ENCODE data around the gene PSMB7. TPM values are rescaled to one million over a fixed set of nuclear protein-coding genes. Genes with fewer than 3 reads are reported as not detected.

The PSMB7 gene
- total and polyA plus RNA-seq, 2 of the 8 experiments (the other 6 are each of a cell fraction or from before 2014, with no cell fraction given): 222 to 357 TPM

- 98% methylated on average over 7 of the region's 7 CpGs; no CpG with 5 or more reads in 1 of the 2 experiments for WGBS, 2 experiments (ENCODE audit: extremely low coverage in 1 of 2, insufficient coverage in 1 of 2, insufficient read length in 1 of 2, insufficient replicate concordance in 2 of 2, low coverage in 1 of 2, low lambda C conversion rate in 2 of 2, missing lambda C conversion rate in 1 of 2)
- H3K4me1 ChIP-seq (replicated peaks in 1 of 4; ENCODE audit: control insufficient read depth in 3 of 4, insufficient read depth in 4 of 4, low read length in 3 of 4): peaks cover 0 to 4% (median 0%) of the 10 kb centered on the region in 4 experiments; a peak in 1 of 7 replicates
- peaks cover 6 to 22% of the 10 kb centered on the region in 2 experiments for H4K20me1 ChIP-seq (replicated peaks in 1 of 2; ENCODE audit: control insufficient read depth in 1 of 2, insufficient read depth in 2 of 2, low read length in 2 of 2)
- peaks cover 9 to 37% (median 18%) of the 10 kb centered on the region in 4 experiments for H3K36me3 ChIP-seq (ENCODE audit: control insufficient read depth in 2 of 4, insufficient read depth in 4 of 4, low read length in 3 of 4)
- H3K23me2 ChIP-seq (ENCODE audit: low read depth, low read length): no peaks in the 10 kb centered on the region
- no peak overlapping the region for H3K4me3 ChIP-seq (ENCODE audit: extremely low read depth in 1 of 4, insufficient read depth in 2 of 4, low read depth in 3 of 4, low read length in 4 of 4)
- no peaks in the 10 kb centered on the region for H3K9me3 ChIP-seq (ENCODE audit: insufficient read depth in 2 of 2, low read depth in 1 of 2, low read length in 1 of 2)
- no peak overlapping the region for H3K27ac ChIP-seq (ENCODE audit: low read depth, low read length)
- no peak overlapping the region for H3K14ac ChIP-seq (ENCODE audit: insufficient read length)
- no peak overlapping the region for H3K56ac ChIP-seq (replicated peaks; ENCODE audit: insufficient read length, low read depth, low read length)
- no peak overlapping the region for H3K4ac ChIP-seq (replicated peaks; ENCODE audit: insufficient read length, low read depth, low read length)
- H4K8ac ChIP-seq (ENCODE audit: extremely low read depth, insufficient read depth, low read length): no peak overlapping the region
- H3K4me2 ChIP-seq (ENCODE audit: insufficient read depth in 1 of 2, low read depth in 2 of 2, low read length in 2 of 2): no peak overlapping the region
- H3K9ac ChIP-seq (replicated peaks in 1 of 4; ENCODE audit: extremely low read depth in 1 of 4, low read depth in 3 of 4, low read length in 3 of 4): no peak overlapping the region
- no peak for FAIRE-seq
- H2BK5ac ChIP-seq (ENCODE audit: low read depth, low read length): no peak overlapping the region
- H2BK120ac ChIP-seq (replicated peaks; ENCODE audit: low read depth, low read length): no peak overlapping the region
- no peak for DNase-seq (ENCODE audit: low read depth in 1 of 2, low spot score in 2 of 2)
- no peak overlapping the region for H3K23ac ChIP-seq (ENCODE audit: insufficient read length)
- no peak overlapping the region for H2BK12ac ChIP-seq (ENCODE audit: low read depth, low read length)
- no peak overlapping the region for H4K91ac ChIP-seq (replicated peaks; ENCODE audit: insufficient read length, low read length)
- POLR2A ChIA-PET (ENCODE audit: partially characterized antibody): no interaction called here
- no peak overlapping the region for H2AK5ac ChIP-seq (ENCODE audit: low read depth, low read length)
- H2BK15ac ChIP-seq (ENCODE audit: low read length): no peak overlapping the region
- CTCF ChIA-PET (ENCODE audit: partially characterized antibody): interaction anchor here (1.4 to 1.7 kb wide), 2 partner anchors 8 to 37 kb away, joined by 4 read pairs; no protein-coding TSS in a partner anchor
- no peak overlapping the region for H2BK20ac ChIP-seq (ENCODE audit: low read length)
- H3K79me1 ChIP-seq (ENCODE audit: low read depth, low read length): peaks cover 10% of the 10 kb centered on the region; the same call in 1 of the 2 replicates
- no peak for TF ChIP-seq TAF7 (optimal IDR thresholded peaks at IDR 0.05; ENCODE audit: borderline replicate concordance, low read depth, low read length)
- 0 out of 2 replicates have a peak, but pooled peaks have one; percentile 16 for TF ChIP-seq SP1 (IDR thresholded peaks at IDR 0.05; ENCODE audit: low read depth, low read length)
- H3K27me3 ChIP-seq (replicated peaks in 1 of 4; ENCODE audit: control insufficient read depth in 3 of 4, extremely low read depth in 1 of 4, insufficient read depth in 3 of 4, low read length in 3 of 4): no peaks in the 10 kb centered on the region
- H4K5ac ChIP-seq (ENCODE audit: insufficient read length, low read depth, low read length): no peak overlapping the region
- peaks cover 0 to 22% of the 10 kb centered on the region in 2 experiments; a peak in 2 of 4 replicates for H3K79me2 ChIP-seq (ENCODE audit: control insufficient read depth in 1 of 2, insufficient read depth in 2 of 2, low read length in 2 of 2)
- H2AFZ ChIP-seq (ENCODE audit: low read length): no peak overlapping the region
- H3K18ac ChIP-seq (ENCODE audit: extremely low read depth, low read length): no peak overlapping the region
These were observed 62.0 kb downstream of the PSMB7 start for GRCh38 chr9:124353166-124353768.

Data from H1 (cell line).